OCI-LY1 (cell line): ENCODE data around the gene C2CD4D.

Experiments used
- CTCF ChIP-seq: fragments of 200-600 bp; sonication (generic), shearing (Covaris generic); IDR thresholded peaks from 2 replicates; pipeline ENCODE4 v1.5.1; 2017; ENCODE audit warnings: mild to moderate bottlenecking, antibody characterized with exemption, low read length, moderate library complexity, mixed read lengths
- EZH2 ChIP-seq: fragments of 200-600 bp; sonication (generic), shearing (Covaris generic); IDR thresholded peaks from 2 replicates; pipeline ENCODE4 v1.8.0; 2017; ENCODE audit warnings: borderline replicate concordance, mixed run types, mild to moderate bottlenecking, antibody characterized with exemption, low read length, moderate library complexity, mixed read lengths

GRCh38 chr1:151801846-151802245 is 37.8 kb downstream of the C2CD4D start:
- no peak for TF ChIP-seq CTCF
- TF ChIP-seq EZH2 = no peak
